ENCODE results near the gene UCK1.
"Not testable (repeated sequence)": the region's sequence is repeated elsewhere in the genome, so short reads cannot be mapped to it uniquely, and the experiment has no call there.

UCK1 gene

GRCh38 chr9:131523451-131524435 is 7.3 kb downstream of the UCK1 start:
- no peak for DNase-seq (ENCODE audit: low read depth)

DNA sequence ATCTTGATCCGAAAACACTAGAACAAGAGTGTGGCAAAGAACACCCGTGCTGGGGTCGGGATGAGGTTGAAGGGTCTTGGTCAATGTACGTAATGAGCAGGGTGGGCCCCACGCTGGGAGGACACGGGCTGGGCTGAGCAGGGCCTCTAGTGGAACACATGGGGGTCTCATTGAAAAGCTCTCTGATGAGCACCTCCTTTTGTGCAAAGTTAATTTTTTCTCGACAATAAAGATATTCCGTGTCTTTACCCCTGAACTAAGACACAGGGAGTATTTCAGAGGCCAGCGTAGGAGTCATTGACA is 8.0 kb downstream of the UCK1 start:
- DNase-seq (ENCODE audit: low read depth): no peak

DNA sequence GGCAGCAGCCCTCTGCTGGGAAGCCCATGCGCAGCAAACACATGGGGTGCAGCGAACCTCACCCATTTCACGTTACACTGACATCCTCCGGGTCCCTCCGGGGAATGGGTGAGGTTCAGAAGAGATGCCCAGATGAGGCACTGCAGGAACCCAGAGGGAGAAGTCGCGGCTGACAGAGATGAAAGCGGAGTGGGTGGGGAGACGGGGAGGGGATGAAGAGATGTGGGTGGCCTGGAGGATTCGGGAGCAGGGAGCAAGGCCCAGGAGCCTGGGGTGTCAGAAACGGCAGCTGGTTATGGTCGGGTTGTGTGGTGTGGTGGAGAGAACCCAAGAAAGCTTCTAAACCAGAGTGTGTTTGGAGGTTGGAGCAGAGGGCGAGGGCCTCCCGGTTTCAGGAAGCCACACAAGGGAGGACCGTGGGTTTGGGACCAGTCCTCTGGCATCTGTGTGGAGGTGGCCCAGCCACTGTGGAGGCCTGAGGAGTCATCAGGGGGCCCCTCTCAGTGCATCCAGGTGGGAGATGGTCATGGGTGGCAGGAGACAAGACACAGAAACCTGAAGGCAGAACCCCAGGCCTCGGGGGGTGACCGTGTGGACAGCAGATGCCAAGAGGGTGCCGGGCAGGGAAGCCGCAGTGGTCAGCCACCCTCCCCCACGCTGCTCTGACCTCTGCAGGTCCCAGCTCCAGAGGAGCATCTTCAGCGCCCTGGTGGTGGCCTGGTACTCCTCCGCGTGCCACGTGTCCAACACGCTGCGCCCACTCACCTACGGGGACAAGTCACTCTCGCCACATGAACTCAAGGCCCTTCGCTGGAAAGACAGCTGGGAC is 8.6 kb downstream of the UCK1 start:
- DNase-seq (ENCODE audit: low read depth): no peak

DNA sequence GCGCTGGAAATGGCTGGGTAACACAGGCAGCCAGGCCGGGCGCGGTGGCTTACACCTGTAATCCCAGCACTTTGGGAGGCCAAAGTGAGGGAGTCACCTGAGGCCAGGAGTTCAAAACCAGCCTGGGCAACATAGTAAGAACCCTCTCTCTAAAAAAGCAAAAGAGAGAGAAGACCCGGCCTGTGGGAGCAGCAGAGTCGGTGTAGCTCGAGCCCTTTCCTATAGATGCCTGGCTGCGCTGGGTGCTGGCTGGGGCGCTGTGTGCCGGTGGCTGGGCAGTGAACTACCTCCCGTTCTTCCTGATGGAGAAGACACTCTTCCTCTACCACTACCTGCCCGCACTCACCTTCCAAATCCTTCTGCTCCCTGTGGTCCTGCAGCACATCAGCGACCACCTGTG is 9.2 kb downstream of the UCK1 start:
- no peak for DNase-seq (ENCODE audit: low read depth)

DNA sequence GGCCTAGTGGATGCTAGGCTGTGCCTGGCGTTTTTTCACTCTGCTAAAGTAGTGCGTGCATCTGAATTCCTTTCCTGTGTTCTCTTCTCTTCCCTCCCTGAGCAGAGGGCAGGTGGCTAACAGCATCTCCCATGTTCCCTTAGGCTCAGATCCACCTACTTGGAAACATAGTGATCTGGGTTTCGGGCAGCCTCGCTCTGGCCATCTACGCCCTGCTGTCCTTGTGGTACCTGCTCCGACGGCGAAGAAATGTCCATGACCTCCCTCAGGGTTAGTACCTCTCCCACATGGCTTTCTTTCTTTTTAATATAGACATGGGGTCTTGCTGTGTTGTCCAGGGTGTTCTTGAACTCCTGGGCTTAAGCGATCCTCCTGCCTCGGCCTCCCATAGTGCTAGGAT is 9.9 kb downstream of the UCK1 start:
- no peak for DNase-seq (ENCODE audit: low read depth)

- no peak for DNase-seq (ENCODE audit: low read depth)
Measured at GRCh38 chr9:131520503-131520902, 10.6 kb downstream of the UCK1 start.

- no peak for DNase-seq (ENCODE audit: low read depth)
Measured at GRCh38 chr9:131518553-131518952, 12.5 kb downstream of the UCK1 start.

DNA sequence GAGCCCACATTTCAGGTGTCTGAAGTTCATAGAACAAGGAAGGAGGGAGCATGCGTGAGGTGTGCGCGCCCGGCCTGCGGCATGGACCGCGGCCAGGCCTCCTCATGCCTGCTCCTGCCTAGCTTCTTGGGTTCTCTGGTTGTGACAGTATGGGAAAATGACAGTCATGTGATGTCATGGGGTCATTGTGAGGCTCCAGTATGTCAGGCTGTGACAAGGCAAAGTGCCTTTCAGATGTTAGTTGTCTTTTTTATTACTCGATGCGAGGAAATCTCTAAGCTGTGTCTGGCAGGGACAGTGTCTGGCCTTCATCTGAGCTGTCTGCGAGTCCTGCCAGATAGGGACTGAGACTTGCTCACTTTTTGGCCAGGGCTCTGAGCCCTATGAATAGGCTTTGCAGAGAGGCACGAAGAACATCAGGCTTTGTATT is 13.3 kb downstream of the UCK1 start:
- DNase-seq (ENCODE audit: low read depth): no peak

DNA sequence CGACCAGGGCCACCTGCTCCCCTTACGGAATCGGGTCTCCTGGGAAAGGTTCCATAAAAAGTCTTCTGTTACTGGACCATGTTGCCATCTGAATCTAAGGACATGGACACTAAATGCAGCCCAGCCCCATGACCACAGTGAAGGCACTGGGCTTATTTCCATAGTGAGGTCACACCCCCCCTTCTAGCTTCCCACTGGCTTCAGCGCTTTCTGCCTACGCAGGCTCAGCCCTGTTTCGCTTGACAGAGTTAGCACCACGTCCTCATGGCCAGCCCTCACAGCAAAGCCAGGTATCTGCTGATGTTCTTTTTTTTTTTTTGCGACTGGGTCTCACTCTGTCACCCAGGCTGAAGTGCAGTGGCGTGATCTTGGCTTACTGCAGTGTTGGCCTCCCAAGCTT is 14.1 kb downstream of the UCK1 start:
- DNase-seq (ENCODE audit: low read depth): no peak

DNA sequence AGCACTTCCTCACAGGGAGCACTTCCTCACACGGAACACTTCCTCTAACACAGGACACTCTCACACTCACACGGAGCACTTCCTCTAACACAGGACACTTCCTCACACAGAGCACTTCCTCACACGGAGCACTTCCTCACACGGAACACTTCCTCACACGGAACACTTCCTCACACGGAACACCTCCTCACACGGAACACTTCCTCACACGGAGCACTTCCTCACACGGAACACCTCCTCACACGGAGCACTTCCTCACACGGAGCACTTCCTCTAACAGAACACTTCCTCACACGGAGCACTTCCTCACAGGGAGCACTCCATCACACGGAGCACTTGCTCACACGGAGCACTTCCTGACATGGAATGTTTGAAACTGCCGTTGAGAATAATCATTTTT is 15.0 kb downstream of the UCK1 start:
- DNase-seq (ENCODE audit: low read depth): no peak

GRCh38 chr9:131515559-131516031 is 15.5 kb downstream of the UCK1 start:
- DNase-seq (ENCODE audit: low read depth): not testable (repeated sequence)

GRCh38 chr9:131513177-131513576 is 17.9 kb downstream of the UCK1 start:
- no peak for DNase-seq (ENCODE audit: low read depth)

DNA sequence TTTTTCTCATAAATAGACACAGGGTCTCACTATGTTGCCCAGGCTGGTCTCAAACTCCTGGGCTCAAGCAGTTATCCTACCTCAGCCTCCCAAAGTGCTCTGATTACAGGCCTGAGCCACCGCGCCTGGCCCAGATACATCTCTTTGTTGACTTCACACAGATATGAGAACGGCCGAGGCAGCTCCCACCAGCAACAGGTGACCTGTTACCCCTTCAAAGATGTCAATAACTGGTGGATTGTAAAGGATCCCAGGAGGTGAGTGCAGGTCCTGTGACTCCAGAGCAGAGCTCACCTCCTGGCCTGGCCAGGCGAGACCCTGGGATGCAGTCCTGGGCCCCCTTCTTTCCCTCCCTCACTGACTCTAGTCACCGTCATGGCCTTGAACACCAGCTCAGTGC is 19.2 kb downstream of the UCK1 start:
- DNase-seq (ENCODE audit: low read depth): no peak

DNA sequence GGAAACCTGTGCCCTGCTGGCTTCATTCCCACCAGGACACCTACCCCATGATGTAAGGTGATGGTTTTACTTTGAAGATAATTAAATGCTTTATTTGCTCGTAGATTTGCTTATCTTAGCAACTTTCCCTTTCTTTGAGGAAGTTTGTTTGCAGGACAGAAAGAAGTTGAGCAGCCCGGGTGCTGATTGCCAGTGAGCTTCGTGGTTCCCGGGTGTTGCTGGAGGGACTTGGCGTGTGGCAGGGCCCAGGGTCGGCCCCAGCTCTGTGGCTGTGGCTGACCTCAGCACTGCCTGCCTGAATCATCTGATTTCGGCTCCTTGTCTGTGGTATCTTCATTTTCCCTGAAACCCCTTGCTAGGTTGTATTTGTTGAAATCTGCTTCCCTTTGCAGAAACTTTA is 19.6 kb downstream of the UCK1 start:
- no peak for DNase-seq (ENCODE audit: low read depth)

DNA sequence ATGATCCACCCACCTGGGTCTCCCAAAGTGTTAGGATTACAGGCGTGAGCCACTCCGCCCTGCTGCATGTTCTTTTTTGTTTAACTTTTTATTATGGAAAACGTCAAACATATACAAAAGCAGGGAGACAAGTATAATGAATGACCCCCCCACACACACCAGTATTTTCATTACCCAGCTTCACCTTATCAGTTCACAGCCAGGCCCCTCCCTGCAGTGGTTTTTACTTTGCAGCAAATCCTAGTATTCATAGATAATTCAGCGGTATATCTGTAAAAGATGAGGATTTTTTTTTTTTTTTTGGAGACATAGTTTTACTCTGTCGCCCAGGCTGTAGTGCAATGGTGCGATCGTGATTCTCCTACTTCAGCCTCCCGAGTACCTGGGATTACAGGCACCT is 26.1 kb downstream of the UCK1 start:
- no peak for DNase-seq (ENCODE audit: low read depth)

GRCh38 chr9:131503626-131504465 is 27.2 kb downstream of the UCK1 start:
- peak; percentile 49 for DNase-seq (ENCODE audit: low read depth)

- peak; percentile 81 for DNase-seq (ENCODE audit: low read depth)
Measured at GRCh38 chr9:131502781-131503625, 28.1 kb downstream of the UCK1 start, which contains the start of gene POMT1. Gene POMT1 (plus strand): TSS chr9:131502918. CDS start chr9:131504219, 1,301 bp downstream.

DNA sequence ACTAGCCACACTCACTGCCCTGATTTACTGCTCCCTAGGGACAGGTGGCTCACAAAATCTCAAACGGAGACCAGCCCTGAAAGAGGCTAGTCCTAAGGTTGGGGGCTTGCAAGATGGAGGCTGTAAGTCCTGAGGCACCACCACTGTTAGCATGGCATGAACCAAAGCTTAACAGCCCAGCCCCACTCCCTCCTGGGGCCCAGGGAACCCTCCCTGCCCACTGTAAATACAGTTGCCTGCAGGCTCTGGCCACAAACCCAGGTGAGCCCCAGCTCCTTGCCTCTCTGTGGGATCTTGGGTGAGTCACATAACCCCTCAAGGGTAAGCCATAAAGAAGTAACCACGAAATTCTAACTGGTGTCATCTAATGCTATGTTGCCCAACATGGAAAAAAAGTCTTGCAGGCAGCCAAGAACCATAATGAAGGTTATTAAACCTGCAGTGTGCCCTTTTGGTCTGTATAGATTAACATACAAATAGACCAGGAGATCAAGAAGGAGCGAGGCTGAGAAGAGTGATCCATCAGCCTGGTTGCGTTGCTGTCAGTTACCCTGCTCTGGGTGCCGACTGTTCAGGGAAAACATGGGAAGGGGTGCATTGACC is 30.0 kb downstream of the UCK1 start:
- peak; percentile 51 for DNase-seq (ENCODE audit: low read depth)

- DNase-seq (ENCODE audit: low read depth): peak; percentile 74
Measured at GRCh38 chr9:131500377-131500776, 30.7 kb downstream of the UCK1 start.

- DNase-seq (ENCODE audit: low read depth): no peak
Measured at GRCh38 chr9:131499254-131499767, 31.8 kb downstream of the UCK1 start.

Measured in T-helper 22 cell (primary cell).